ENCODE measurements around the gene CCL17.

DNA sequence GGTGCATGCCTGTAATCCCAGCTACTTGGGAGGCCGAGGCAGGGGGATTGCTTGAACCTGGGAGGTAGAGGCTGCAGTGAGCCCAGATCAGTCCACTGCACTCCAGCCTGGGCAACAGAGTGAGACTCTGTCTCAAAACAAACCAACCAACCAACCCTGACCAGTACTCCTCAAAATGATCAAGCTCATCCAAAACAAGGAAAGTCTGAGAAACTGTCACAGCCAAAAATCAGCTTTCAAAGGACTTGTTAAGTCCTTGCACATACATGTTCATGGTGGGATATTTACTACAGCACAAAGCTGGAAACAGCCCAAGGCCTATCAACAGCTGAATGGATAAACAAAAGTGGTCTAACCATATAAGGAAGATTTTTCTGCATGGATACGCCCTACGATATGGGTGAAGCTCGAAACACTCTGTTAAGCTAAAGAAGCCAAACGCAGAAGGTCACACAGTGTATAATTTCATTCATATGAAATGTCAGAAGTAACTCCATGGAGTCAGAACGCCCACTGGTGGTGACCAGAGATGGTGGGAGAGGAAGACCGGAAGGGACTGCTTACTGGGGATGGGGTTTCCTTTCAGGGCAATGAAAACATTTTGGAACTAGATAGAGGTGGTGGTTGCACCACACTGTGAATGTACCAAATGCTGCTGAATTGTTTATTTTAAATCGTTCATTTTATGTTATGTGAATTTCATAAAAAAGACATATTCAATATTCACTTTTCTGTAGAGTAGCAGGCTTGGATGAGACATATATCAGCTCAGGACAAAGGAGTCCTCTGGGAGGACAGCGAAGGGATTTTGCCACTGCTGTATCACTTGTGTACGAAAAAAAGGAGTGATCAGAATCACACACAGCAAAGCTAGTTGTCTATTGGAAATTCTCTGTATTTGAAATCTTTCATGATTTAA, 17.7 kb downstream of the CCL17 start:
- TF ChIP-seq CTCF (conservative IDR thresholded peaks at IDR 0.05; ENCODE audit: low read length) (peak; percentile 70), EZH2phosphoT487 (IDR thresholded peaks at IDR 0.05; ENCODE audit: borderline replicate concordance, low read depth, low read length) (no peak)

Data from OCI-LY7 (cell line).